H1 (cell line): ENCODE results near the gene KCNQ1. TPM values are rescaled to one million over a fixed set of nuclear protein-coding genes. Genes with fewer than 3 reads are reported as not detected.

ENCODE experiments used
- CTCF ChIA-PET: fragments of 300-600 bp; sonication (Branson Sonifier 250); formaldehyde crosslinking; loops from one replicate; lab custom pipeline; 2021; ENCODE audit not compliant: partially characterized antibody; lab: Charles Lee
- POLR2A ChIA-PET: fragments of 300-600 bp; sonication (Branson Sonifier 250); formaldehyde crosslinking; loops from one replicate; lab custom pipeline; 2021; ENCODE audit warnings: inconsistent platforms; ENCODE audit not compliant: partially characterized antibody; lab: Charles Lee
- DNase-seq, 2 experiments: peaks; one replicate each; pipeline versions ENCODE4 v3.0.0 to v3.0.0-alpha.2; 2010 to 2022; ENCODE audit warnings: low spot score in 2 of 2, low read depth in 1 of 2, mixed read lengths in 1 of 2
- FAIRE-seq: peaks from 2 replicates; lab custom pipeline; 2011; peaks lifted over from hg19 to GRCh38; lab: Jason Lieb, UNC
- H2AFZ ChIP-seq: 2 replicates; pipeline ENCODE4 v1.8.1; 2012; ENCODE audit warnings: low read length, inconsistent platforms
- H2AK5ac ChIP-seq: 2 replicates; pipeline ENCODE4 v1.6.1; 2013; ENCODE audit warnings: low read depth, low read length
- H2BK120ac ChIP-seq: replicated peaks from 2 replicates; pipeline ENCODE3; 2013; ENCODE audit warnings: low read depth, low read length, inconsistent platforms
- H2BK12ac ChIP-seq: 2 replicates; pipeline ENCODE4 v1.6.1; 2013; ENCODE audit warnings: low read depth, low read length
- H2BK15ac ChIP-seq: 2 replicates; pipeline ENCODE4 v1.6.1; 2013; ENCODE audit warnings: low read length
- H2BK20ac ChIP-seq: 2 replicates; pipeline ENCODE4 v1.6.1; 2013; ENCODE audit warnings: low read length
- H2BK5ac ChIP-seq: 2 replicates; pipeline ENCODE4 v1.6.1; 2013; ENCODE audit warnings: low read depth, low read length
- H3K14ac ChIP-seq: 2 replicates; pipeline ENCODE4 v1.6.1; 2013; ENCODE audit warnings: inconsistent platforms; ENCODE audit not compliant: insufficient read length
- H3K18ac ChIP-seq: 2 replicates; pipeline ENCODE4 v1.6.1; 2013; ENCODE audit warnings: low read length; ENCODE audit errors: extremely low read depth
- H3K23ac ChIP-seq: 2 replicates; pipeline ENCODE4 v1.6.1; 2013; ENCODE audit warnings: inconsistent platforms; ENCODE audit not compliant: insufficient read length
- H3K23me2 ChIP-seq: 2 replicates; pipeline ENCODE4 v1.6.1; 2013; ENCODE audit warnings: low read depth, low read length
- H3K27ac ChIP-seq: 2 replicates; pipeline ENCODE4 v1.6.1; 2011; ENCODE audit warnings: low read depth, low read length, inconsistent platforms
- H3K27me3 ChIP-seq, 4 experiments: replicated peaks in 1 of 4; 1 replicate in 1 of 4; 2 replicates in 3 of 4; pipeline versions ENCODE4 v1.6.1 to v1.8.1; 2011 to 2013; ENCODE audit warnings: low read length in 3 of 4, mild to moderate bottlenecking in 3 of 4, inconsistent platforms in 2 of 4, mixed read lengths in 2 of 4, moderate library complexity in 1 of 4; ENCODE audit not compliant: control insufficient read depth in 3 of 4, insufficient read depth in 3 of 4; ENCODE audit errors: extremely low read depth in 1 of 4
- H3K36me3 ChIP-seq, 4 experiments: 2 replicates each; pipeline versions ENCODE4 v1.6.1 to v1.8.1; 2011 to 2013; ENCODE audit warnings: mild to moderate bottlenecking in 4 of 4, low read length in 3 of 4, moderate library complexity in 2 of 4, control low read depth in 1 of 4, inconsistent platforms in 1 of 4; ENCODE audit not compliant: insufficient read depth in 4 of 4, control insufficient read depth in 2 of 4
- H3K4ac ChIP-seq: replicated peaks from 2 replicates; pipeline ENCODE3; 2013; ENCODE audit warnings: low read length, low read depth, mixed read lengths, inconsistent platforms; ENCODE audit not compliant: insufficient read length
- H3K4me1 ChIP-seq, 4 experiments: replicated peaks in 1 of 4; 1 replicate in 1 of 4; 2 replicates in 3 of 4; pipeline versions ENCODE4 v1.6.1 to v1.8.1; 2011 to 2013; ENCODE audit warnings: low read length in 3 of 4, inconsistent platforms in 2 of 4, mixed read lengths in 1 of 4; ENCODE audit not compliant: insufficient read depth in 4 of 4, control insufficient read depth in 3 of 4
- H3K4me2 ChIP-seq, 2 experiments: 2 replicates each; pipeline versions ENCODE4 v1.6.1 to v1.8.1; 2011 to 2013; ENCODE audit warnings: low read depth in 2 of 2, low read length in 2 of 2, control low read depth in 1 of 2, inconsistent platforms in 1 of 2, mild to moderate bottlenecking in 1 of 2; ENCODE audit not compliant: insufficient read depth in 1 of 2
- H3K4me3 ChIP-seq, 4 experiments: fragments of 200-600, 300-600 bp in 1 of 4; sonication (generic), shearing (Covaris generic), sonication (Bioruptor Twin) in 1 of 4; 2 replicates each; pipeline versions ENCODE4 v1.5.1 to v1.8.1; 2011 to 2016; ENCODE audit warnings: low read length in 4 of 4, low read depth in 3 of 4, control low read depth in 2 of 4, inconsistent platforms in 2 of 4, mild to moderate bottlenecking in 2 of 4, mixed read lengths in 1 of 4, moderate library complexity in 1 of 4; ENCODE audit not compliant: insufficient read depth in 2 of 4; ENCODE audit errors: extremely low read depth in 1 of 4
- H3K56ac ChIP-seq: replicated peaks from 2 replicates; pipeline ENCODE3; 2013; ENCODE audit warnings: low read depth, mild to moderate bottlenecking, mixed read lengths, low read length, inconsistent platforms; ENCODE audit not compliant: insufficient read length
- H3K79me1 ChIP-seq: 2 replicates; pipeline ENCODE4 v1.6.1; 2013; ENCODE audit warnings: low read depth, low read length, control low read depth
- H3K79me2 ChIP-seq, 2 experiments: 2 replicates each; pipeline versions ENCODE4 v1.6.1 to v1.8.1; 2012 to 2013; ENCODE audit warnings: low read length in 2 of 2, mild to moderate bottlenecking in 2 of 2, inconsistent platforms in 1 of 2; ENCODE audit not compliant: insufficient read depth in 2 of 2, control insufficient read depth in 1 of 2
- H3K9ac ChIP-seq, 4 experiments: replicated peaks in 1 of 4; 1 replicate in 1 of 4; 2 replicates in 3 of 4; pipeline versions ENCODE4 v1.6.1 to v1.8.1; 2011 to 2013; ENCODE audit warnings: low read depth in 3 of 4, low read length in 3 of 4, control low read depth in 2 of 4, mild to moderate bottlenecking in 2 of 4, moderate library complexity in 2 of 4, inconsistent platforms in 1 of 4; ENCODE audit errors: extremely low read depth in 1 of 4
- H3K9me3 ChIP-seq, 2 experiments: 2 replicates each; pipeline versions ENCODE4 v1.6.1 to v1.8.1; 2012 to 2013; ENCODE audit warnings: mild to moderate bottlenecking in 2 of 2, moderate library complexity in 2 of 2, control low read depth in 1 of 2, inconsistent platforms in 1 of 2, low read depth in 1 of 2, low read length in 1 of 2, mixed read lengths in 1 of 2; ENCODE audit not compliant: insufficient read depth in 2 of 2
- H4K20me1 ChIP-seq, 2 experiments: replicated peaks in 1 of 2; 2 replicates each; pipeline versions ENCODE3 to v1.8.1; 2011 to 2013; ENCODE audit warnings: inconsistent platforms in 2 of 2, low read length in 2 of 2, mild to moderate bottlenecking in 1 of 2; ENCODE audit not compliant: insufficient read depth in 2 of 2, control insufficient read depth in 1 of 2
- H4K5ac ChIP-seq: 2 replicates; pipeline ENCODE4 v1.6.1; 2013; ENCODE audit warnings: low read length, low read depth, mixed read lengths, inconsistent platforms; ENCODE audit not compliant: insufficient read length
- H4K8ac ChIP-seq: 2 replicates; pipeline ENCODE4 v1.8.0; 2013; ENCODE audit warnings: mild to moderate bottlenecking, moderate library complexity, low read length, inconsistent platforms; ENCODE audit not compliant: insufficient read depth; ENCODE audit errors: extremely low read depth
- H4K91ac ChIP-seq: replicated peaks from 2 replicates; pipeline ENCODE3; 2013; ENCODE audit warnings: low read length, mixed read lengths, inconsistent platforms; ENCODE audit not compliant: insufficient read length
- GABPA ChIP-seq: IDR thresholded peaks from 2 replicates; pipeline ENCODE4 v1.6.1; 2011; ENCODE audit warnings: mild to moderate bottlenecking, low read length, moderate library complexity, borderline replicate concordance; ENCODE audit not compliant: insufficient read depth
- GTF2F1 ChIP-seq: IDR thresholded peaks from 2 replicates; pipeline ENCODE4 v1.6.1; 2012; ENCODE audit warnings: low read depth, low read length, improper control_type of control experiment, borderline replicate concordance
- WGBS, 2 experiments: shearing (Covaris generic) in 1 of 2; methylation state at CpG; one replicate each; pipeline versions ENCODE4 v1.1.6 to v1.1.7; 2013 to 2015; ENCODE audit warnings: low lambda C conversion rate in 2 of 2, mixed read lengths in 2 of 2, inconsistent platforms in 1 of 2, low coverage in 1 of 2, missing lambda C conversion rate in 1 of 2; ENCODE audit not compliant: insufficient replicate concordance in 2 of 2, insufficient coverage in 1 of 2, insufficient read length in 1 of 2; ENCODE audit errors: extremely low coverage in 1 of 2, missing lambda C conversion rate in 1 of 2; 5-methylcytosine and 5-hydroxymethylcytosine counted together
- polyA plus RNA-seq, 7 experiments: library from polyadenylated mRNA; depleted of rRNA in 3 of 7; stranded (reverse) in 5 of 7; unstranded in 2 of 7; fragments of >200 nt in 5 of 7; fragments of 200-250 nt in 2 of 7; gene quantifications; 1 replicate in 5 of 7; 2 replicates in 1 of 7; 4 replicates in 1 of 7; pipeline versions ENCODE4 v1.2.1 to v1.2.3, GENCODE V29; 2011 to 2013; ENCODE audit warnings: missing spikeins in 2 of 7, mixed read lengths in 2 of 7
- total RNA-seq: library from RNA; stranded (reverse); fragmentation: NEBNext Ultra II Directional; extraction: Animal tissue kit (Norgen Biotek cat#: 25700); gene quantifications from 2 replicates; pipeline ENCODE4 v1.2.1, GENCODE V29; 2021

The KCNQ1 gene
- total and polyA plus RNA-seq, 2 of the 8 experiments (the other 6 are each of a cell fraction or from before 2014, with no cell fraction given) = 1.9 to 2.0 TPM

DNA sequence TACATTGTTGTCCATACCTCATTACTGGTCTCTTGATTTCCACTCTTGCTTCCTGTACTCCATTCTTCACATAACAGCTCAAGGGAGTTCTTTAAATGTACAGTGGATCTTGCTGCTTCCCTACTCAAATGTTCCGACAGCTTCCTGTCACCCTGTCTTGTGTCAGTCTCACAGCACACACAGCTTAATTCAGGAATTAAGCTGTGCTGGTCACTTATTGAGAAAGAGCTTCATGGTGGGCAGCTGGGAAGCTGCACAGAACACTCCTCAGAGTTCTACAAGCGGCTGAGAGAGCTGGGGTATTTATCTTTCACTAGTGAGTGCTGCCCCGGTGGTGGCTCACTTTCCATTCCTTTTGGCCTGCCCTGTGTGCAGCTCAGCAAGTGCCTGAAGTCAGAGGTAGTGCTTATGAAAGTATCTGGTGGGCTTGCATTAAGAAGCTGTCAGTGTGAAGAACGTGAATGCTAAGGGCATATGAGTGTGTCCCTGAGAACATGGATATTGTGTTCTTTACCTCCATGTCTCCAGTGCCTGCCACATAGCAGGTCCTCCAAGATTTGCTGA is 206.3 kb downstream of the KCNQ1 start:
- Histone ChIP-seq H4K5ac (no peak overlapping the region), H2BK5ac (no peak overlapping the region), H3K9ac (no peak overlapping the region), H3K14ac (no peak overlapping the region), H3K27me3 (peaks cover 9 to 54% (median 43%) of the 10 kb centered on the region in 4 experiments), H4K20me1 (no peaks in the 10 kb centered on the region), H3K79me1 (no peaks in the 10 kb centered on the region), H3K4ac (no peak overlapping the region), H2BK12ac (no peak overlapping the region), H3K9me3 (peaks cover 78 to 84% of the 10 kb centered on the region in 2 experiments), H2AK5ac (no peak overlapping the region), H2BK20ac (no peak overlapping the region), H3K36me3 (peaks cover 0 to 10% (median 0%) of the 10 kb centered on the region in 4 experiments; a peak in 1 of 8 replicates), H3K4me1 (no peaks in the 10 kb centered on the region), H2BK15ac (no peak overlapping the region), H4K91ac (no peak overlapping the region), H3K79me2 (no peaks in the 10 kb centered on the region), H3K18ac (no peak overlapping the region), H3K4me2 (no peak overlapping the region), H2AFZ (no peak overlapping the region), H2BK120ac (no peak overlapping the region), H4K8ac (no peak overlapping the region), H3K23me2 (no peaks in the 10 kb centered on the region), H3K27ac (no peak overlapping the region), H3K4me3 (no peak overlapping the region), H3K23ac (no peak overlapping the region), H3K56ac (no peak overlapping the region)
- ChIA-PET POLR2A (no interaction called here), CTCF (interaction anchor here (1.5 kb wide), 1 partner anchor 11 kb away, joined by 3 read pairs; no protein-coding TSS in a partner anchor)
- DNase-seq (no peak), FAIRE-seq (no peak)
- TF ChIP-seq GABPA (no peak), GTF2F1 (0 out of 2 replicates have a peak, but pooled peaks have one; percentile 9)
- WGBS, 2 experiments = 91% methylated on average over 4 of the region's 4 CpGs; no CpG with 5 or more reads in 1 of the 2 experiments
